DMS153 treated with DMSO at 0.1 percent for 48 hours (cell line): ENCODE data around the gene P2RX7.

Experiments used
- DNase-seq: peaks from one replicate; lab custom pipeline; 2025; ENCODE audit not compliant: unreplicated experiment; lab: John Stamatoyannopoulos, UW

Gene P2RX7

DNA sequence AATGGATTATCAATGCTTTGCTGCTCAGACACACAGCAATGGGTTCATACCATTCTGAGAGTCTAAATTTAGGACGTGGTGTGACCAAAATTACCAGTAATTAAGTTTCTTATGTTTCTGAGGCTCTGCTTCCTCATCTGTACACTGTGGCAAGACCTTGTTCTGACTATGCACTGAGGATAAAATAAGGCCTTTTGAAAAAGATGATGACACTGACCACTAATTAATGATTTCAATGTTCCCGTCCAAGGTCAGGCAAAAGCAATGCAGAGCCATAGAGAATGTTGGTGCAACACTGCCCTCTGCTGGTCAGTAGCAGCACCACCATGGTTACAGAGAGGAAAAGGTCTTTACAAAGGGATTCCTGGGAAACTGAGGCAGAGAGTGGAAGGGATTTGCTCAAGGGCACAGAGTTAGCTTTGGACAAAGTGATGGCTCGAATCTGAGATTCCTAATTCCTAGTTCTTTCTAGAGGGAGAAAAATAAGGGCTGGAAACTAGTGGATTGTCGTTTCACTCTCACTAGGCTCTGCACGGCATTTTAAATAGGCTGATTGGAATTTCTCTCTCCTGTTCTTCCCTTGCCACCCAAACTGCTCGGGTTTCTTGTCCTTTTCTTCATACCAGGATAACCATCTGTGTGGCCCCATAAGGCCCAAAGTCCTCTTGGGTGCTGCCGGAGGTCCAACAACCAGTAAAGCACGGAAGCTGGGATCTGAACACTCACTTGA is 22.3 kb upstream of the P2RX7 start:
- DNase-seq, result peak; percentile 47

DNA sequence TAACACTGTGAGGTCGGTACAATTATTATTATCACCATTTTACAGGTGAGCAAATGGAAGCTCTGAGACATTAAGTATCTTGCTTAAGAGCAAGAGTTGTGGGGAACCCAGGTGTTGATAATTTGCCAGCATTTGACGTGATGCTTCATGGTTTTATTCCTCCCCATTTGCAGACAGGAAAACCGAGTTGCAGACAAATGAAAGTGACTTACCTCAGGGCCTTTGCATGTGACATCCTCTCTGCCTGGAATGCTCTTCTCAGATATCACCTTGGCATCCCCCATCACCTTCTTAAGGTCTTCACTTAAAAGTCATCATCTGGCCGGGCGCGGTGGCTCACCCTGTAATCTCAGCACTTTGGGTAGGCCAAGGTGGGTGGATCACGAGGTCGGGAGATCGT is 21.0 kb upstream of the P2RX7 start:
- no peak for DNase-seq

DNA sequence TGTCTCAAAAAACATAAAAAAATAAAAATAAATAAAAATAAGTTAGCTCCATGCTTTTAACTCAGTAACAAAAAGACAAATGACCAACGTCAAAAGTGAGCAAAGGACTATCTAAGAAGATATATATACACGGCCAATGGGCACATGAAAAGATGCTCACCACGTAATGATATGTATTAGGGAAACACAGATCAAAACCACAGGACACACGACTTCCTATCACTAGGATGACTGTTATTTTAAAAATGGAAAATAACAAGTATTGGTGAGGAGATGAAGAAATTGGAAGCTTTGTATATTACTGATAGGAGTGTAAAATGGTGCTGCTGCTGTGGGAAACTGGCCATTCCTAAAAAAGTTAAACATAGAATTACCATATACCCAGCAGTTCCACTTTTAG is 20.2 kb upstream of the P2RX7 start:
- DNase-seq, result no peak

DNA sequence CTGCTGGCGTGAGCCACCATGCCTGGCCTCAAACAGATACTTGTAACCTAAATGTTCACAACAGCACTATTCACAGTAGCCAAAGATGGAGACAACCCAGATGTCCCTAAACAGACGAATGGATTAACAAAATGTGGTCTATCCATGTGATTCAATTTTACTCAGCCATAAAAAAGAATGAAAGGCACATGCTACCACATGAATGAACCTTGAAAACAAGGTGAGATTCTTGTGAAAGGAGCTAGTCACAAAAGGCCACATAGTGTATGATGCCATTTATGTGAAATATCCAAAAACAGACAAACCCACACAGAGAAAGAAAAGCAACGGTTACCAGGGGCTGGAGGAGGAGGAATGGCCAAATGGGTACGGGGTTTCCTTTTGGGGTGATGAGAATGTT is 19.6 kb upstream of the P2RX7 start:
- DNase-seq, result no peak

DNA sequence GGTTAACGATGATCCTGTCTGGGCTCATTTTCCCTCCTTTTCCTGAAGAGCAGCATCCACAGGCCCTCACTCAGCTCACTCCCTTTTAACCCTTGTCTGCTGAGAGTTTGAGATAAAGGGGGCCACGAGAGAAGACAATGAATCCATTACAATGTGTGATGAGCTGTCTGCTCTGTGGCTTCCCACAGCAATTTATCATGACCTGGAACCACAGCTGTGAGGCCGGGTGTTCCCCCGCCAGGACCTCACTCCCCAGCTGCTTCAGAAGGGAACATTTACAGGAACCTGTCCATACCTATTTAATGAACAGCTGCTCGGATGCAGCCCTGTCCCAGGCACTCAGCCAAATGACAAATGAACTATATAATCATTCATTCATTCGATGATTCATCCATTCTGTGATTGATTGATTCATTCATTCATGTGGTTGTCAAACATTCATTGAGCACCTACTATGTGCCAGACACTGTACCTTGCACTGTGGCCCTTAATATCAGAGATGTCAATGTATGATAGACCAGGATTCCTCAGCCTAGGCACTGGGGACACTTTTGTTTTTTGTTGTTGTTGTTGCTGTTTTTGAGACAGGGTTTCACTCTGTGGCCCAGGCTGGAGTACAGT is 18.5 kb upstream of the P2RX7 start:
- DNase-seq, result no peak

DNA sequence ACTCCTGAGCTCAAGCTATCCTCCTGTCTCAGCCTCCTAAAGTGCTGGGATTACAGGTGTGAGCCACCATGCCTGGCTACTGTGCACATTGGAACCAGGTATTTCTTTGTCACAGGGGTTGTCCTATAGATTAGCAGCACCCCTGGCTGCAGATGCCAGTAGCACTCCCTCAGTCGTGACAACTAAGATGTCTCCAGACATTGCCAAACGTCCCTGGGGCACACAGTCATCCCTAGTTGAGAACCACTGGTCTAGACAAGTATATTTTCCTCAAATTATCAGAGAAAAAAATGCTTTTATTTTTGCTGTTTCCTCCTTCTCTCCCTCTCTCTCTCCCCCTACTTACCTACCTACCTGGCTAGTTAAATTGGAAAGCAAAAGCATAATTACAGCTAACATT is 17.9 kb upstream of the P2RX7 start:
- no peak for DNase-seq

DNA sequence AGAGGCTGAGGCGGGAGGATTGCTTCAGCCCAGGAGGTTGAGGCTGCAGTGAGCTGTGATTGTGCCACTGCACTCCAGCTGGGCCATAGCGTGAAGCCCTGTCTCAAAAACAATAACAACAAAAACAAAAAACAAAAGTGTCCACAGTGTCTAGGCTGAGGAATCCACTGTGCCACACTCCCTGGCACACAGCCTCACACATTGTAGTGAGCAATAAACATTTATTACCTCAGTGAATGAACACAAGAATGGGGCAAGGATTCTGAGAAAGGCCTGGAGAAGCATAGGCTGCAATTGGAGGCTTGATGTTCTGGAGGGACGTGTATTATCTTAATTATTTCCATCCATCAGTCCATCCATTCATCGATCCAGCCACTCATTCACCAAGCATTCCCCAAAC is 17.1 kb upstream of the P2RX7 start:
- DNase-seq, result no peak

DNA sequence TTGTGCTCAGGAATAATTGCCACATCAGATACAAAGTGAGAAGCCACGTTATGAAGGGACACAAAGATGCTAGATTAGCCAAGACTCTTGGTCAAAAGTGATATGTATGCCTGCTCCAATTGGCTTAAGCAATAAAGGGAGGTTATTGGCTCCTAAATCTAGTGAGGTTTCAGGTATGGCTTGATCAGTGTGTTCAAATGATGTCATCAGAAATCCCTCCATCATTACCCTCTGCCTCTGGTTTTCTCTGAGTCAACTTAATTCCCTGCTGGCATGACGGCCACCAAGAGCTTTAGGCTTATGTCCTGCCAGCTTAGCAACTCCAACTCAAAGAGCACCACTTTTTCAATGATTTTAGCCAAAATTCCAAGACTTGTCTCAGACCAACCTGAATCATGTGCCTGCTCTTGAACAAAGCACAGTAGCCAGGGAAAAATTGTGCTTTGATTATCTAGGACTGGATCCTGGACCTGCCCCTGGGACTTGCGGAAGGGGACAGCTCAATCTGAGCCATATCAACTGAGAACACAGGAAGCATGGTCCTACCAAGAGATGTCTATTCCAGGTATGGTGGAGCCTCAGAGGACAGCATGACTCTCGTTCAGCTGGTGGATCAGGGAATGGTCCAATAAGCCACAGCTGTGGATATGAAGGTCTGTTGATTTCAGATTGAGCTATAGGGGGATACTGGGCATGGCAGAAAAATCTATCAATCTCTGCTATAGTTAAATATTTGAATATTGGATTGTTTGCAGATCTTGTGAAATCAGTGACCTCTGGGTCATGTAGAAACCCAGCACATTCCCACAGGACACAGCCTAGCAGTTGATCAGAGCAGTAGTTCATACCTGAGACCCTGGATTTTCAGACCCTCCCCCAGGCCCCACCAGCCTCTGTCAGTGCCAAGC is 16.1 kb upstream of the P2RX7 start:
- DNase-seq, result no peak

DNA sequence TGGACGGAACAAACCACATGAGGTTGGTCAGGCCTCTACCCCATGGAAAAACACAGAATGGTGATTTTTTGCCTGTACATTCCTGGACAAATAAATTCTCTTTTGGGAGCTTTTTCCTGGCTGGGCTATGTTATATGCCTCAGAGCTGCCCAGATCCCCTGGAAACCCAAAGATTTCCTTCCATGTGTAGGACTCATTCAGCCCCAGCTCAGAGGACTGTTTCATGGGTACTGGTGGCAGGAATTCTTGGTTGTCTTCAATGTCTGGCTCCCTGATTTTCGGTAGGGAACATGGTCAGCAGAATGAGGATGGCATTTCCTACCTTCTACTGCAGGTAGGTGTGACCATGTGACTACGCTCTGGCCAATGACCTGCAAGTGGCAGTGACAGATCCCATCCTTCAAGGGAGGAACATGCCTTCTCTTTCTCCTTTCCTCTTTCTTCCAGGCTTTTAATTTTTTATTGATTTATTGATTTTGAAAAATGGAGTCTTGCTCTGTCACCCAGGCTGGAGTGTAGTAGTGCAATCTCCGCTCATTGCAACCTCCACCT is 15.4 kb upstream of the P2RX7 start:
- no peak for DNase-seq

DNA sequence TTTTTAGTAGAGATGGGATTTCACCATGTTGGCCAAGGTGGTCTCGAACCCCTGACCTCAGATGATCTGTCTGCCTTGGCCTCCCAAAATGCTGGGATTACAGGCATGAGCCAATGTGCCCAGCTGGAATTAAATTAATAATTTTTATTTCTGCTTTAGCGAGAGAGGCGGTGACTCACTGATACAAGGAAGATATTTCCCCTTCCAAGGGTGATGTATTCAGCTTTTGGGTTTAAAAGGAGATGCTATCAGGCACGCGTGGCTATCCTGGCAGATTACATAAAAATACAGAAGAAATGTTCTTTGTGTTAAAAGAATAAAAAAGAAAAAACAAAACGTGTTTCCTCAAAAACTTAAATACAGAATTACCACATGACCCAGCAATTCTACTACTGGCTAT is 12.4 kb upstream of the P2RX7 start:
- DNase-seq, result no peak

DNA sequence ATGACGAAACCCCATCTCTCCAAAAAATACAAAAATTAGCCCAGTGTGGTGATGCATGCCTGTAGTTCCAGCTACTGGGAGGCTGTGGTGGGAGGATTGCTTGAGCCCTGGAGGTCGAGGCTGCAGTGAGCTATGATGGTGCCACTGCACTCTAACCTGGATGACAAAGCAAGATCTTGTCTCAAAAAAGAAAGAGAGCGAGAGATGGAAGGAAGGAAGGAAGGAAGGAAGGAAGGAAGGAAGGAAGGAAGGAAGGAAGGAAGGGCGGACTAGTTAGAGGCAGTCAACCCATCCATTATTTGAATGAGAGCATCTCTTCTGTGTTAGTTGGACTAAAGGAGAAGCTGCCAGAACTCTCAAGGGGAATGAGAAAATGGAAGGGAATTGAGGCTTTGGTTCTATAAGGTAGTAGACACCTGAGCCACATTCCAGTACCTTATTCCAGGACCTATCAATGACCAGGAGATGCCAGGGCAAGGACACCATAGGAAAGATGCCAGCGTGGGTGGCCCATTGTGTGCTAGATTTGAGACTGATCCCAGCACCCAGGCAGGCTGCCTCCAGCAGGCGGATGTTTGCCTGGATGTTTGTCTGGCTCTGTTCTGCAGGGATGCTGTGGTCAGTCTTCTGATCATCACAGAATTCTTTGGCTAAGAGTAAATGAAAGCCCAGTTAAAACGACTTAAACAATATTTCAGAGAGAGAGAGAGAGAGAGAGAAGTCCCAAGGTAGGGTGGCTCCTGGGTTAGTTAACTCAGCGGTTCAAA is 11.5 kb upstream of the P2RX7 start:
- DNase-seq, result no peak

DNA sequence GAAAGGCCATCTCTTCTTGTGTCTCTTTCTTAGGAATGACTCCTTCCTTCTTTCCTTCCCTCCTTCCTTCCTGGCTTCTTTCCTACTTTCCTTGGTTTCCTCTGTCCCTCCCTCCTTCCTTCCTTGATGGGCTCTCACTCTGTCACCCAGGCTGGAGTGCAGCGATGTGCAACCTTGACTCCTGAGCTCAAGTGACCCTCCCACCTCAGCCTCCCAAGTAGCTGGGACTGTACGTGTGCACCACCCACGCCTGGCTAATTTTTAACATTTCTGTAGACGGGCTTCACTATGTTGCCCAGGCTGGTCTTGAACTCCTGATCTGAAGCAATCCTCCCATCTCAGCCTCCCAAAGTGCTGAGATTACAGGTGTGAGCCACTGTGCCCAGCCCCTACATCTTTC is 10.9 kb upstream of the P2RX7 start:
- no peak for DNase-seq

DNA sequence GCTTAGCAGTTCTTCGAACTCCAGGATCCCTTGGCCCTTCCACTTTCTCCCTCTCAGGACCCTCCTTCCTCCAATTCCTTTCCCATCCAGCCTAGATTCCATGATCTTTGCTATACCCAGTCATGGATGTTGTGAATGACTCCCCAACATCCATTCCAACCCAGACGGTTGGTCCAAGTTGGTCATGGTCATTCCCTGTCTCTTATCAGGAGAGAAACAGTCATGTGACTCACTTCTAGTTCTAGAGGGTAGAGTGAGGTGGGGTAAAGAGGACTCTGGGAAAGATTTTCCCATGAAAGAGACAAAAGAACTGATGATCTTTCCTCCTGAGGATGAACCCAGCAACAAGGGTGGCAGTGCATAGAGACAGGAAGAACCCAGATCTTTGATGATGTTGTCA is 9.2 kb upstream of the P2RX7 start:
- DNase-seq, result no peak

DNA sequence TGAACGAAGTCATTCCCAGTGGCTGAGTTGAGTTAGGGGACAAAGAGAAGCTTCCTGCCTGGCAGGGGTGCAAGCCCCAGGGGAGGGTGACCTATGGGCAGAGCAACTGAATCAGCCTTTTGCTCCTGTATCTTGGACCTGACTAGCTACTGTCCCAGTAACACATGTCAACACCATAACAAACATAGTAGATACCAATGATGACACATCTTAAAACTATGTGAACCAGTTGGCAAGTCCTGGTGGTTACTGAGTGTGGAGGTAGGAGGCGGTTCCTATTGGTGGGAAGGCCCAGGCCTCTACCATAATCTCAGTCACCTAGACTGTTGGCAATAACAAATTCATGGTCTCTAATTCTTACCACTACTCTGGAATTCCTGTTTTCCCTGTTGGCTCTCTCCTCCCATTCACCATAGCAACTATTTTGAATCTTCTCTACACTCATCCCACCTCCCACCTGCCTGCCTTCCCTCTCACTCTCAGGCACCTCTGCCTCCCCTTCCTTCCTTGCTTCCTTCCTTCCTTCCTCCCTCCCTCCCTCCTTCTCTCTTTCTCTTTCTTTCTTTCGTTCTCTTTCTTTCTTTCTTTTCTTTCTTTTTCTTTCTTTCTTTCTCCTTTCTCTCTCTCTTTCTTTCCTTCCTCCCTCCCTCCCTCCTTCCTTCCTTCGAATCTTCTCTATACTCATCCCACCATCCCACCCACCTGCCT is 8.1 kb upstream of the P2RX7 start:
- no peak for DNase-seq

DNA sequence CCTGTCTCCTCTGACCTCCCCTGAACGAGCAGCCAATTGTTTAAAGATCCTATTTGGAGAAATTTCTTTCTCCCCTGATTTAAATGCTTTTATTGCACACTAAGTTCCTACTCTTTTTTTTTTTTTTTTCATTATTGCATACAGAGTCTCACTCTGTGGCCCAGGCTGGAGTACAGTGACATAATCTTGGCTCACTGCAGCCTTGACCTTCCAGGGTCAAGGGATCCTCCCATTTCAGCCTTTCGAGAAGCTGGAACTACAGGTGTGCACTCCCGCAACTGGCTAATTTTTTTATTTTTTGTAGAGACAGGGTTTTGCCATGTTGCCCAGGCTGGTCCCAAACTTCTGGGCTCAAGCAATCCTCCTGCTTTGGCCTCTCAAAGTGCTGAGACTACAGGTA is 5.2 kb upstream of the P2RX7 start:
- no peak for DNase-seq

DNA sequence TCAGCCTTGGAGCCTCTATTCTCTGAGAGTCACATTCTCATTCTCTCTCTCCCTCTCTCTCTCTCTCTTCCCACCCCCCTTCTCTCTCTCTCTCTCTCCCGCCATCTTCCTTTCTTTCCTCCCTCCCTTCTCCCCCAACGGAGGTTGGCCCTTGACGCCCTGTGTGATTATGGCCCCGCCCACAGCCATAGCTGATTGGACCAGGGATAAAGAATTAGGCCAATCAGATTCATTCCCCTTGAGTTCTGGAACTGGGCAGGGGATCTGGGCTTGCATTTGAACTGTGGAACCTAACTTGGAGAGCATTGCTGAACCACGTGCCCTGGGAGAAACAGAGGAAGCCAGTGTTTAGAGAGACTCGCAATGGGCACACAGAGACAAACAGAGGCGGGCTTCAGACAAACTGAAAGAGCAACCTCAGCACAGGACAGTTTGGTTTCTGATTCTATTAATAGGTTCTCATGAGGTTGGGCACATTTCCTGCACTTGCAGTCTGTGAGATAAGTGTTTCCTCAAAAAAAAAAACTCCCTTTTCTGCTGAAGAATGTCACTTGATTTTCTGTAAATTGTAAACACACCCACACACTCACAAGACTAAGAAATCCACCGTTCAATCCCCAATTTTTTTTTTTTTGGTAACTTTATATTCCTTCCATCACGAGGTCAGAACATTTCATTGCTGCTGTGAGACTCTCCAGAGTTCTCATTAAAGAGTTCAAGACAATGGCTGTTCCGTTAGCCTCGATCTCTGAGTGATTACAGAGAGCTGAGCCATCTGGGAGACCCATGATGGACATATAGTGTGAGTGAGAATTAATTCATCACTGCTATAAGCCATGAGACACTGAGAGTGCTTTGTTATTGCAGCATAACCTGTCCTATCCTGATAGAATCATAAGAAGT is 3.5 kb upstream of the P2RX7 start:
- no peak for DNase-seq

DNA sequence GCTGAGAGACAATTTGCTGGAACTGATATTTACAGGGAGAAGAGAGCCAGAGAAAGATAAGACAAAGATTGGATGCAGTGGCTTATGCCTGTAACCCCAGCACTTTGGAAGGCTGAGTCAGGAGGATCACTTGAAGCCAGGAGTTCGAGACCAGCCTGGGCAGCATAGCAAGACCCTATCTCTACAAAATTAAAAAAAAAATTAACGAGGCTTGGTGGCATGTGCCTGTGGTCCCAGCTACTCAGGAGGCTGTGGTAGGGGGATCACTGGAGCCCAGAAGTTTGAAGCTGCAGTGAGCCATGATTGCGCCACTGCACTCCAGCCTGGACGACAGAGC is 2.9 kb upstream of the P2RX7 start:
- DNase-seq, result no peak

DNA sequence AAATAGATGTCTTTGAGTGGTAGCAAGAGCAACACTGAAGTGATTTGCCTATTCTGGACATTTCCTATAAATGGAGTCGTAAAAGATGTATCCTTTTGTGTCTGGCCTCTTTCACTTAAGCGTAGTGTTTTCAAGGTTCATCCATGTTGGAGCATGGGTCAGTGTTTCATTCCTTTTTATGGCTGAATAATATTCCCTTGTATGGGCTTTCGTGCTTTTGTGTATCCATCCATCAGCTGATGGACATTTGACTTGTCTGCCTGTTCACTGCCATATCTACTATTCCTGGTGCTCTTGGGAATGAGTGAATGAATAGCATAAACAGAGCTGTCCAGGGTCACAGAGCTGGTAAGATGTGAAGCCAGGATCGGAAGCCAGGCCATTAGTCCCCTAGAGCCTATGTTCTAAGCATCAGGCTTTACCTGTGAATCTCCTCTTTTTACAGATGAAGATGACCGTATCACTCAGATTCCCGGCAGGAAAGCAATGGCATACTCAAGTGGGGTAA is 1.8 kb upstream of the P2RX7 start:
- no peak for DNase-seq

DNA sequence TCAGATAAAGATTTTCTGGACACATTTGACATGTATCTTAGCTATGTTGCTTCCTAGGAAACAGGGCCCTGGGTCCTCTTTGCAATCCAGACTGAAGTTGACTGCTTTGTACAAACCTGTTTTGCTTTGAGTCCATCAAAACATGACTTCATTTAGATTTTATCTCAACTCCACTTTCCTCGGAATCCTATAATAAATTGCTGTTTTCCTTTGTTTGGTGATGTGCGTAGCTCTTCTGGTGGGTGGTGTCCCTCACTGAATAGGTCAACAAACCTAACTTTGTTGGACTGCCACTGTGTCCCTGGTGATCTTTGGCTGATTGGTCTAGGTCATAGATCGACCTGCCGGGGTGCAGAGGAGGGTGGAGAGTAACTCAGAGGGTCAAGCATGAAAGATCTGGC is 735 bp upstream of the P2RX7 start:
- DNase-seq, result no peak
